Adrenal gland (tissue), 12 donors: ENCODE measurements around the gene GRHL3. TPM values are rescaled to one million over a fixed set of nuclear protein-coding genes. Genes with fewer than 3 reads are reported as not detected.

Experiments
- DNase-seq, 7 donors: peaks; one replicate each; pipeline ENCODE4 v3.0.0-alpha.2; 2019 to 2020
- H3K27ac ChIP-seq, 5 donors: fragments of 200-600 bp; sonication (generic) in 4 of 5; 1 replicate in 3 of 5; 2 replicates in 2 of 5; pipeline versions ENCODE4 v1.5.1 to v1.8.0; 2016 to 2020; ENCODE audit warnings: mild to moderate bottlenecking in 1 of 5
- H3K27me3 ChIP-seq: fragments of 200-600 bp; 2 replicates; pipeline ENCODE4 v1.8.0; 2021
- H3K36me3 ChIP-seq, 2 donors: fragments of 200-600 bp; replicated peaks in 1 of 2; 1 replicate in 1 of 2; 2 replicates in 1 of 2; pipeline versions ENCODE4 v1.5.1 to v1.8.0; 2018 to 2022
- H3K4me1 ChIP-seq, 2 donors: fragments of 200-600 bp; replicated peaks in 1 of 2; 1 replicate in 1 of 2; 2 replicates in 1 of 2; pipeline versions ENCODE4 v1.5.1 to v1.8.0; 2018 to 2021
- H3K4me3 ChIP-seq, 4 donors: fragments of 200-600 bp; sonication (generic) in 3 of 4; one replicate each; pipeline ENCODE4 v1.5.1; 2016 to 2018
- H3K9me3 ChIP-seq, 3 donors: fragments of 200-600 bp; sonication (generic) in 1 of 3; replicated peaks in 1 of 3; 1 replicate in 2 of 3; 2 replicates in 1 of 3; pipeline versions ENCODE4 v1.5.1 to v1.8.0; 2016 to 2021
- POLR2A ChIP-seq, 2 donors: fragments of 450-650 bp; IDR thresholded peaks; one replicate each; pipeline ENCODE4 v1.6.1; 2017; ENCODE audit warnings: antibody characterized with exemption in 2 of 2, mild to moderate bottlenecking in 2 of 2, moderate library complexity in 1 of 2
- WGBS, 4 donors: extraction: QIAGEN DNeasy Blood & Tissue Kit in 2 of 4; methylation state at CpG; one replicate each; pipeline versions ENCODE4 v1.1.5 to v1.1.7; 2013 to 2017; 5-methylcytosine and 5-hydroxymethylcytosine counted together
- intact Hi-C, 2 donors: fragments of 100-400 bp; cut with DNase I; formaldehyde crosslinking; loops; one replicate each; pipeline versions ENCODE4 v1.14.1 to v1.15.0; 2022 to 2023
- polyA plus RNA-seq, 3 donors: library from polyadenylated mRNA; stranded (reverse); fragments of 200-250 nt in 2 of 3; fragments of 350-450 nt in 1 of 3; fragmentation: Illumina TruSeq in 1 of 3; extraction: RNeasy Lipid Tissue Mini Kit (QIAGEN cat#74804) in 1 of 3; gene quantifications; one replicate each; pipeline ENCODE4 v1.2.3, GENCODE V29; 2013 to 2014
- total RNA-seq, 9 donors: library from RNA; depleted of rRNA in 4 of 9; stranded (reverse); fragments of >200 nt in 4 of 9; fragments of 120-200 nt in 1 of 9; fragmentation: NEBNext Ultra II Directional in 1 of 9; extraction: Animal tissue kit (Norgen Biotek cat#: 25700) in 1 of 9; gene quantifications; one replicate each; pipeline versions ENCODE4 v1.1.0 to v1.2.4, GENCODE V29; 2013 to 2023
- TF ChIP-seq, protein P1 (sequence below), 6 experiments: fragments of 450-650 bp in 4 of 6; fragments of 200-600 bp in 2 of 6; sonication (generic) in 1 of 6; IDR thresholded peaks; 1 replicate in 5 of 6; 2 replicates in 1 of 6; pipeline versions ENCODE4 v1.5.1 to v1.8.0; 2016 to 2021; ENCODE audit warnings: antibody characterized with exemption in 6 of 6, mild to moderate bottlenecking in 2 of 6, moderate library complexity in 1 of 6
- donor health status: healthy with polysubstance abuse.
- donor health status: Bipolar disorder and iron deficiency.
- donor health status: DM: yes; HTN: yes; CAD: no.
- donor health status: DM: no; HTN: no; CAD: no.
- donor health status: DM: no; HTN: no; CAD: no.
- donor health status: DM: yes; HTN: yes; CAD: no.

The GRHL3 gene
- total and polyA plus RNA-seq, 12 donors, result 0.10 to 0.20 (median 0.16) TPM; not detected in 8

DNA sequence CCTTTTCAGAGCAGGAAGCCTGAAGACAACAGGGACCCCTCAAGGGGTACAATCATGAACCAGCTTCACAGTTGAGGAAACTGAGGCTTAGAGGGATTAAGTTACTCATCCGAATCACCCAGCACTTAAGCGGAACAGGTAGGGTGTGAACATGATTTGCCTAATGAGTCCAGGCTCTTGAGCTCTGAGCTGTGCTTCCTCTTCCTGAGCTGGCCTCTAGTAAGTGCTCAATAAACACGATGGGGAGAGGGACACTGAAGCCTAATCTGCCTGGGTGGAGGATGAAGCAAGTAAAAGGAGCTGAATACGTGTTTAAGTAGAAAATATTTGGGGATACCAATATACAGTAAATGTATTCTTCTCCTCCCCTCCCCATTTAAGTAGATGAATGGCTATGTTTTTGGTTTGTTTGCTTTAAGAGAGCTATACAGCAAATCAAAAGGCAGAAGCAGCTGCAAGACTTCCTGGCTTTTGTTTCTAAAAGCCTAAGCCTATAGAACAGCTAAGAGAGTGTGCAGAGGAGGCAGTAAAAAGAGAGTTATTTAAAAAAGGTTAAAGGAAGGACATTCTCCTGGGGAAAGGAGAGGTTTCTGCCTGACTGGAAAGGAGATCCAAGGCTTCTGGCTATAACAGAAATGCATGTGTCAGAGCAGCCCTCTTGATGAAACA lies 74.0 kb downstream of the GRHL3 start:
- Histone ChIP-seq H3K27me3 (no peaks in the 10 kb centered on the region), H3K4me1 (peaks cover 7 to 9% of the 10 kb centered on the region in 2 donors), H3K9me3 (no peaks in the 10 kb centered on the region), H3K27ac (peak overlapping the region in 1 of 5 donors; percentile 5), H3K4me3 (no peak overlapping the region), H3K36me3 (no peaks in the 10 kb centered on the region)
- TF ChIP-seq, protein P1, sequence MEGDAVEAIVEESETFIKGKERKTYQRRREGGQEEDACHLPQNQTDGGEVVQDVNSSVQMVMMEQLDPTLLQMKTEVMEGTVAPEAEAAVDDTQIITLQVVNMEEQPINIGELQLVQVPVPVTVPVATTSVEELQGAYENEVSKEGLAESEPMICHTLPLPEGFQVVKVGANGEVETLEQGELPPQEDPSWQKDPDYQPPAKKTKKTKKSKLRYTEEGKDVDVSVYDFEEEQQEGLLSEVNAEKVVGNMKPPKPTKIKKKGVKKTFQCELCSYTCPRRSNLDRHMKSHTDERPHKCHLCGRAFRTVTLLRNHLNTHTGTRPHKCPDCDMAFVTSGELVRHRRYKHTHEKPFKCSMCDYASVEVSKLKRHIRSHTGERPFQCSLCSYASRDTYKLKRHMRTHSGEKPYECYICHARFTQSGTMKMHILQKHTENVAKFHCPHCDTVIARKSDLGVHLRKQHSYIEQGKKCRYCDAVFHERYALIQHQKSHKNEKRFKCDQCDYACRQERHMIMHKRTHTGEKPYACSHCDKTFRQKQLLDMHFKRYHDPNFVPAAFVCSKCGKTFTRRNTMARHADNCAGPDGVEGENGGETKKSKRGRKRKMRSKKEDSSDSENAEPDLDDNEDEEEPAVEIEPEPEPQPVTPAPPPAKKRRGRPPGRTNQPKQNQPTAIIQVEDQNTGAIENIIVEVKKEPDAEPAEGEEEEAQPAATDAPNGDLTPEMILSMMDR (IDR thresholded peaks at IDR 0.05), result no peak
- TF ChIP-seq POLR2A (IDR thresholded peaks at IDR 0.05), result no peak
- 79 to 87% (median 84%) methylated on average over 4 of the region's 4 CpGs for WGBS, 4 donors
- no peak for DNase-seq
- intact Hi-C loops, result no loop called here

DNA sequence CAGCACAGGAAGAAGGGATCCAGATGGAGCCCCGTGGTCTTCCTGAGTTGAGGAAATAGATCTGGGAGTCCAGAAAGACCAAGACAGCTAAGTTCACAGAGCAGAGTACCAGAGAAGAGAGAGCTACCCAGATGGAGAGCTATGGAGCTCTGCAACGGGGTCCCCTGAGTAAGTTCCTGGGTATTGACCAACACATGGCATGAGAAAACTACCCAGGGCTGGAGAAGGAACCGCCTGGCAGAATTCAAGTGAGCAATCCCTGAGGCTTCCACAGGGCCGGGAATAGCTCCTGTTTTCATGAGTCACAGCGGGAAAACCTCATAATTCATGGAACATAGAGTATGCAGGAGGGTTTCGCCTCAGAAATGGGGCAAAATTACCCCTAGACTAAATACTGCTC lies 74.7 kb downstream of the GRHL3 start:
- Histone ChIP-seq H3K4me1 (peaks cover 7 to 9% of the 10 kb centered on the region in 2 donors), H3K27ac (no peak overlapping the region), H3K36me3 (no peaks in the 10 kb centered on the region), H3K9me3 (no peaks in the 10 kb centered on the region), H3K4me3 (no peak overlapping the region), H3K27me3 (no peaks in the 10 kb centered on the region)
- peak in 1 of 7 donors; percentile 29 for DNase-seq
- intact Hi-C loops, result no loop called here
- TF ChIP-seq, protein P1 (IDR thresholded peaks at IDR 0.05), result no peak
- no peak for TF ChIP-seq POLR2A (IDR thresholded peaks at IDR 0.05)
- WGBS, 4 donors, result 64 to 73% (median 72%) methylated on average over 6 of the region's 6 CpGs

DNA sequence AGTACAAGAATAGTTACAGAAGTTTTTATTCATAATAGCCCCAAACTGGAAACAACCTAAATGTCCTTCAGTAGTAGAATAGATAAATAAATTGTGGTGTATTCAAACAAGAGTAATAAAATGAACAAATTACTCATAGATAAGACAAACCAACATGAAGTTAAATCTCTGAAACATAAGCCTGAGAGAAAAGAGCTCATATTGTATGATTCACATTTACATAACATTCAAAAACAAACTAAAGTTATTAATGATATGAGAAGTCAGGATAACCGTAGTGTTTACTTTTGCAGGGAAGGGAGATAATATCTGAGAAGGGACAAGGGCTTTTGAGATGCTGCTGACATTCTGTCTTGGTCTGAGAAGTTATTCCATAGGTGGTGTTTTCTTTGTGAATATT lies 80.9 kb downstream of the GRHL3 start:
- H3K4me1 ChIP-seq, result no peaks in the 10 kb centered on the region
- no peak overlapping the region for H3K4me3 ChIP-seq
- TF ChIP-seq POLR2A (IDR thresholded peaks at IDR 0.05), result no peak
- TF ChIP-seq, protein P1 (IDR thresholded peaks at IDR 0.05), result no peak
- H3K36me3 ChIP-seq, result no peaks in the 10 kb centered on the region
- no peak for DNase-seq
- H3K27me3 ChIP-seq, result no peaks in the 10 kb centered on the region
- no peak overlapping the region for H3K27ac ChIP-seq
- intact Hi-C loops, result no loop called here
- H3K9me3 ChIP-seq, result no peaks in the 10 kb centered on the region
- 29 to 44% (median 32%) methylated on average over 1 of the region's 1 CpG for WGBS, 4 donors

DNA sequence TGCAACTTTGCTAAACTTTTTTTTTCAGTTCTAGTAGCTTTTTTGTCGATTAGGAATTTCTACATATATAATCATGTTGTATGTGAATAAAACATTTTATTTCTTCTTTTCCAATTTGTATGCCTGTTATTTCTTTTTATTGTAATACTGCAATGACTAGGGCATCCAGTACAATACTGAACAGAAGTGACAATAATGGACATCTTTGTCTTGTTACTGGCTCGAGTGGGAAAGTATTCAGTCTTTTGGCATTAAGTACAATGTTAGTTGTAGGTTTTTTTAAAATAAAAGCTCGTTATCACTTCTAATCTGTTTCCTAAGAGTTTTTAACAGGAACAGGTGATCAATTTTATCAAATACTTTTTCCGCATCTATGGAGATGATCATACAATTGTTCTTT lies 84.6 kb downstream of the GRHL3 start:
- Histone ChIP-seq H3K27me3 (no peaks in the 10 kb centered on the region), H3K4me1 (no peaks in the 10 kb centered on the region), H3K27ac (no peak overlapping the region), H3K36me3 (no peaks in the 10 kb centered on the region), H3K4me3 (no peak overlapping the region), H3K9me3 (no peaks in the 10 kb centered on the region)
- 90 to 93% (median 92%) methylated on average over 4 of the region's 4 CpGs for WGBS, 4 donors
- no peak for TF ChIP-seq POLR2A (IDR thresholded peaks at IDR 0.05)
- TF ChIP-seq, protein P1 (IDR thresholded peaks at IDR 0.05), result no peak
- intact Hi-C loops, result no loop called here
- DNase-seq, result no peak

Other genes with a start within 250 kb of the GRHL3 start
- 1 to 10 TPM in 1 of 9 donors, under 1 TPM in 8; 0.11 to 7.0 (median 0.18) TPM for gene MYOM3, start 207.2 kb upstream of the GRHL3 start, total RNA-seq
- gene MYOM3, start 207.2 kb upstream of the GRHL3 start, polyA plus RNA-seq, result under 1 TPM; 0.09 to 0.40 (median 0.30) TPM
- under 1 TPM in 7 of 9 donors, not detected in 2; 0.06 to 0.76 (median 0.28) TPM for gene IL22RA1, start 176.2 kb upstream of the GRHL3 start, total RNA-seq
- under 1 TPM; 0.13 to 0.73 (median 0.24) TPM for gene IL22RA1, start 176.2 kb upstream of the GRHL3 start, polyA plus RNA-seq
- gene IFNLR1, start 132.1 kb upstream of the GRHL3 start, total RNA-seq, result 10 to 100 TPM in 1 of 9 donors, 1 to 10 TPM in 8; 2.0 to 11.5 (median 4.2) TPM
- 1 to 10 TPM; 1.8 to 4.0 (median 2.7) TPM for gene IFNLR1, start 132.1 kb upstream of the GRHL3 start, polyA plus RNA-seq
- gene STPG1, start 94.4 kb downstream of the GRHL3 start, total RNA-seq, result 1 to 10 TPM; 2.1 to 8.9 (median 5.5) TPM
- gene STPG1, start 94.4 kb downstream of the GRHL3 start, polyA plus RNA-seq, result 1 to 10 TPM; 5.4 to 8.6 (median 7.8) TPM
- gene NIPAL3, start 96.4 kb downstream of the GRHL3 start, total RNA-seq, result 10 to 100 TPM; 15.6 to 88.4 (median 29.4) TPM
- gene NIPAL3, start 96.4 kb downstream of the GRHL3 start, polyA plus RNA-seq, result 1 to 10 TPM; 5.6 to 9.8 (median 8.8) TPM
- 1 to 10 TPM in 8 of 9 donors, under 1 TPM in 1; 0.48 to 5.6 (median 2.4) TPM for gene RCAN3, start 183.5 kb downstream of the GRHL3 start, total RNA-seq
- 1 to 10 TPM; 1.0 to 2.5 (median 2.1) TPM for gene RCAN3, start 183.5 kb downstream of the GRHL3 start, polyA plus RNA-seq
- gene NCMAP, start 236.7 kb downstream of the GRHL3 start, total RNA-seq, result under 1 TPM in 3 of 9 donors, not detected in 6; under 0.01 to 0.11 (median under 0.01) TPM
- under 1 TPM in 2 of 3 donors, not detected in 1; 0.09 to 0.27 TPM for gene NCMAP, start 236.7 kb downstream of the GRHL3 start, polyA plus RNA-seq